OCI-LY1 (cell line): ENCODE data around the gene OR51E2.

ENCODE experiments used
- CTCF ChIP-seq: fragments of 200-600 bp; sonication (generic), shearing (Covaris generic); IDR thresholded peaks from 2 replicates; pipeline ENCODE4 v1.5.1; 2017; ENCODE audit warnings: mild to moderate bottlenecking, antibody characterized with exemption, low read length, moderate library complexity, mixed read lengths
- EZH2 ChIP-seq: fragments of 200-600 bp; sonication (generic), shearing (Covaris generic); IDR thresholded peaks from 2 replicates; pipeline ENCODE4 v1.8.0; 2017; ENCODE audit warnings: borderline replicate concordance, mixed run types, mild to moderate bottlenecking, antibody characterized with exemption, low read length, moderate library complexity, mixed read lengths

DNA sequence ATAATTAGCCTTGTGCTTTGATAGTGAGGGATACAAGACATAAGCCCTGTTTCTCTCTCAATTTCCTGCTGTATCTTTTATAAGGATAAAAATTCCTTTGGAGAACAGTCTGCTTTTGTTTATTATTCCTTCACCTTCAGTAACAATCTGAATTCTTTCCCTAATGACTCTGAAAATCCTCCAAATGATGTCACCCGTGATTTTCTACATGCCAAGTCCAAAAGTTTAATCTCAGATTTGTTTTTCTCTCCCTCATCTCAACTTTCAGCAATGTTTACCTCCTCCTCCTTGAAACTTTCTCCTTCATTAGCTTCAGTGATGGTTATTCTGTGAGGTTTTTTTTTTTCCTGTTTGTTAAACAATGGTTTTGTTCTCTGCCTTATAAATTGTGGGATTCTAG, 2.2 kb downstream of the OR51E2 start:
- TF ChIP-seq CTCF (no peak), EZH2 (no peak)
